ENCODE data around the gene CUBN. TPM values are rescaled to one million over a fixed set of nuclear protein-coding genes. Genes with fewer than 3 reads are reported as not detected.

CUBN gene
- total RNA-seq, 1 experiment from 2014 or later: 0.07 TPM

- H2AFZ ChIP-seq: no peak overlapping the region
- H3F3A ChIP-seq (ENCODE audit: insufficient read depth, low read depth): no peaks in the 10 kb centered on the region
- H4K20me1 ChIP-seq (ENCODE audit: insufficient read depth): no peaks in the 10 kb centered on the region
- no TSS peak for BruUV-seq (replicated peaks)
- no peaks in the 10 kb centered on the region for H3K4me1 ChIP-seq (replicated peaks; ENCODE audit: insufficient read depth)
- DNase-seq: no peak
- POLR2A ChIA-PET (ENCODE audit: unreplicated experiment): no interaction called here
- CTCF ChIA-PET: no interaction called here
- H3K79me2 ChIP-seq (ENCODE audit: low read depth): no peaks in the 10 kb centered on the region
- intact Hi-C loops (cut with micrococcal nuclease; ENCODE audit: unreplicated experiment): no loop called here
- no peaks in the 10 kb centered on the region for H3K27me3 ChIP-seq (ENCODE audit: insufficient read depth, low read depth)
- no peak overlapping the region for H3K4me2 ChIP-seq
- no peaks in the 10 kb centered on the region for H3K36me3 ChIP-seq (ENCODE audit: low read depth)
- H3K9me2 ChIP-seq (ENCODE audit: insufficient read depth): no peaks in the 10 kb centered on the region
- H3K9me3 ChIP-seq (ENCODE audit: insufficient read depth, low read depth): no peaks in the 10 kb centered on the region
- TF ChIP-seq CTCF (conservative IDR thresholded peaks at IDR 0.05): no peak
- no peak for TF ChIP-seq EZH2 (IDR thresholded peaks at IDR 0.05; ENCODE audit: low read depth)
- H3K4me3 ChIP-seq: no peak overlapping the region
- no peak overlapping the region for H3K27ac ChIP-seq
Observed at GRCh38 chr10:17174626-17175025, 45.0 kb upstream of the CUBN start.

GRCh38 chr10:17171141-17171641, 41.6 kb upstream of the CUBN start:
- Histone ChIP-seq H3K9me2 (ENCODE audit: insufficient read depth) (no peaks in the 10 kb centered on the region), H2AFZ (no peak overlapping the region), H3K9me3 (ENCODE audit: insufficient read depth, low read depth) (no peaks in the 10 kb centered on the region), H3K4me3 (no peak overlapping the region), H3K36me3 (ENCODE audit: low read depth) (no peaks in the 10 kb centered on the region), H3F3A (ENCODE audit: insufficient read depth, low read depth) (no peaks in the 10 kb centered on the region), H3K27ac (no peak overlapping the region), H3K79me2 (ENCODE audit: low read depth) (no peaks in the 10 kb centered on the region), H3K27me3 (ENCODE audit: insufficient read depth, low read depth) (no peaks in the 10 kb centered on the region), H3K4me1 (replicated peaks; ENCODE audit: insufficient read depth) (no peaks in the 10 kb centered on the region), H3K4me2 (no peak overlapping the region), H4K20me1 (ENCODE audit: insufficient read depth) (no peaks in the 10 kb centered on the region)
- BruUV-seq (replicated peaks): no TSS peak
- DNase-seq: no peak
- POLR2A ChIA-PET (ENCODE audit: unreplicated experiment): no interaction called here
- TF ChIP-seq EZH2 (IDR thresholded peaks at IDR 0.05; ENCODE audit: low read depth): no peak
- CTCF ChIA-PET: no interaction called here
- intact Hi-C loops (cut with micrococcal nuclease; ENCODE audit: unreplicated experiment): no loop called here

- Histone ChIP-seq H3K36me3 (ENCODE audit: low read depth) (no peaks in the 10 kb centered on the region), H3K9me2 (ENCODE audit: insufficient read depth) (no peaks in the 10 kb centered on the region), H3K4me3 (no peak overlapping the region), H3K4me2 (no peak overlapping the region), H3K9me3 (ENCODE audit: insufficient read depth, low read depth) (no peaks in the 10 kb centered on the region), H4K20me1 (ENCODE audit: insufficient read depth) (no peaks in the 10 kb centered on the region), H3K79me2 (ENCODE audit: low read depth) (no peaks in the 10 kb centered on the region), H2AFZ (no peak overlapping the region), H3K27ac (no peak overlapping the region), H3K4me1 (replicated peaks; ENCODE audit: insufficient read depth) (no peaks in the 10 kb centered on the region), H3K27me3 (ENCODE audit: insufficient read depth, low read depth) (no peaks in the 10 kb centered on the region), H3F3A (ENCODE audit: insufficient read depth, low read depth) (no peaks in the 10 kb centered on the region)
- BruUV-seq (replicated peaks): no TSS peak
- TF ChIP-seq EZH2 (IDR thresholded peaks at IDR 0.05; ENCODE audit: low read depth) (no peak), CTCF (conservative IDR thresholded peaks at IDR 0.05) (no peak)
- POLR2A ChIA-PET (ENCODE audit: unreplicated experiment): no interaction called here
- CTCF ChIA-PET: no interaction called here
- DNase-seq: no peak
- intact Hi-C loops (cut with micrococcal nuclease; ENCODE audit: unreplicated experiment): no loop called here
Observed at GRCh38 chr10:17169803-17170202, 40.2 kb upstream of the CUBN start.

- BruUV-seq (replicated peaks): no TSS peak
- POLR2A ChIA-PET (ENCODE audit: unreplicated experiment): no interaction called here
Observed at GRCh38 chr10:17166699-17167098, 37.1 kb upstream of the CUBN start.

More at GRCh38 chr10:17166699-17167098, 37.1 kb upstream of the CUBN start:
- H2AFZ ChIP-seq: no peak overlapping the region
- TF ChIP-seq EZH2 (IDR thresholded peaks at IDR 0.05; ENCODE audit: low read depth): no peak
- no peak for TF ChIP-seq CTCF (conservative IDR thresholded peaks at IDR 0.05)
- no peak overlapping the region for H3K27ac ChIP-seq
- H3K9me2 ChIP-seq (ENCODE audit: insufficient read depth): no peaks in the 10 kb centered on the region
- H4K20me1 ChIP-seq (ENCODE audit: insufficient read depth): no peaks in the 10 kb centered on the region
- no peaks in the 10 kb centered on the region for H3K4me1 ChIP-seq (replicated peaks; ENCODE audit: insufficient read depth)
- intact Hi-C loops (cut with micrococcal nuclease; ENCODE audit: unreplicated experiment): no loop called here
- H3F3A ChIP-seq (ENCODE audit: insufficient read depth, low read depth): no peaks in the 10 kb centered on the region
- no peak overlapping the region for H3K4me3 ChIP-seq
- CTCF ChIA-PET: no interaction called here
- H3K79me2 ChIP-seq (ENCODE audit: low read depth): no peaks in the 10 kb centered on the region
- no peak overlapping the region for H3K4me2 ChIP-seq
- no peaks in the 10 kb centered on the region for H3K27me3 ChIP-seq (ENCODE audit: insufficient read depth, low read depth)
- no peak for DNase-seq
- no peaks in the 10 kb centered on the region for H3K36me3 ChIP-seq (ENCODE audit: low read depth)
- no peaks in the 10 kb centered on the region for H3K9me3 ChIP-seq (ENCODE audit: insufficient read depth, low read depth)
